Measurements from ENCODE around the gene ETNK2.

GRCh38 chr1:204102739-204103430 is 49.0 kb downstream of the ETNK2 start:
- TF ChIP-seq SUZ12 (IDR thresholded peaks at IDR 0.05; ENCODE audit: extremely low read depth, insufficient read depth, insufficient read length) (no peak), YY1 (IDR thresholded peaks at IDR 0.05; ENCODE audit: insufficient read depth, insufficient read length) (no peak), ZNF274 (IDR thresholded peaks at IDR 0.05; ENCODE audit: low read depth, low read length) (no peak)

Data from NT2/D1 (cell line).